HG02970 (cell line): ENCODE data around the gene CDK18.
"Not testable (repeated sequence)": the region's sequence is repeated elsewhere in the genome, so short reads cannot be mapped to it uniquely, and the experiment has no call there.

Source experiments
- ATAC-seq: cut with Tn5 transposase; IDR thresholded peaks from one replicate; pipeline ENCODE4 v1.9.1; 2021; ENCODE audit warnings: mild to moderate bottlenecking, moderate library complexity, moderate number of reproducible peaks; ENCODE audit not compliant: unreplicated experiment, low FRiP score

Gene CDK18

GRCh38 chr1:205480349-205480985, 24.0 kb upstream of the CDK18 start:
- no peak for ATAC-seq

GRCh38 chr1:205481218-205481617, 23.3 kb upstream of the CDK18 start:
- no peak for ATAC-seq

GRCh38 chr1:205481629-205482151, 22.8 kb upstream of the CDK18 start:
- ATAC-seq, result no peak

- not testable (repeated sequence) for ATAC-seq
Observed at GRCh38 chr1:205482587-205482986, 21.9 kb upstream of the CDK18 start.

- no peak for ATAC-seq
Observed at GRCh38 chr1:205483372-205483771, 21.1 kb upstream of the CDK18 start.

- no peak for ATAC-seq
Observed at GRCh38 chr1:205484985-205485967, 19.2 kb upstream of the CDK18 start.

- no peak for ATAC-seq
Observed at GRCh38 chr1:205486258-205486657, 18.2 kb upstream of the CDK18 start.

- no peak for ATAC-seq
Observed at GRCh38 chr1:205488074-205488723, 16.3 kb upstream of the CDK18 start.

- ATAC-seq, result no peak
Observed at GRCh38 chr1:205491794-205492193, 12.7 kb upstream of the CDK18 start.

GRCh38 chr1:205492201-205492667, 12.2 kb upstream of the CDK18 start:
- ATAC-seq, result no peak

- ATAC-seq, result no peak
Observed at GRCh38 chr1:205492774-205493173, 11.7 kb upstream of the CDK18 start.

GRCh38 chr1:205493241-205494085, 11.0 kb upstream of the CDK18 start:
- ATAC-seq, result no peak

- no peak for ATAC-seq
Observed at GRCh38 chr1:205494115-205494514, 10.4 kb upstream of the CDK18 start.

- ATAC-seq, result no peak
Observed at GRCh38 chr1:205495237-205495823, 9.1 kb upstream of the CDK18 start.

GRCh38 chr1:205496661-205497060, 7.8 kb upstream of the CDK18 start:
- ATAC-seq, result no peak

- no peak for ATAC-seq
Observed at GRCh38 chr1:205497351-205497750, 7.1 kb upstream of the CDK18 start.

GRCh38 chr1:205499789-205500188, 4.7 kb upstream of the CDK18 start:
- no peak for ATAC-seq

- ATAC-seq, result no peak
Observed at GRCh38 chr1:205500240-205501233, 3.9 kb upstream of the CDK18 start.
